Measurements from ENCODE around the gene NOTCH3.

Gene NOTCH3

GRCh38 chr19:15247107-15248014, 46.6 kb upstream of the NOTCH3 start:
- no peak overlapping the region for H3K27ac ChIP-seq (ENCODE audit: low read depth, low read length, poor library complexity, severe bottlenecking)
- no peaks in the 10 kb centered on the region for H3F3A ChIP-seq (ENCODE audit: insufficient read depth, low read length)
- no peak overlapping the region for H3K4me2 ChIP-seq (ENCODE audit: low read length)
- no peaks in the 10 kb centered on the region for H3K27me3 ChIP-seq (ENCODE audit: insufficient read depth, low read length)
- no peak overlapping the region for H2AFZ ChIP-seq (ENCODE audit: low read length)
- TF ChIP-seq CTCF (IDR thresholded peaks at IDR 0.05; ENCODE audit: low read length) = no peak
- TF ChIP-seq EZH2 (IDR thresholded peaks at IDR 0.05; ENCODE audit: borderline replicate concordance, low read length) = no peak
- H3K4me3 ChIP-seq (ENCODE audit: low read depth, low read length, poor library complexity, severe bottlenecking) = no peak overlapping the region
- H3K4me1 ChIP-seq (ENCODE audit: insufficient read depth, low read length, severe bottlenecking) = no peaks in the 10 kb centered on the region
- H3K79me2 ChIP-seq (ENCODE audit: insufficient read depth, low read length) = no peaks in the 10 kb centered on the region
- no peaks in the 10 kb centered on the region for H3K9me3 ChIP-seq (ENCODE audit: low read length)
- H3K9me2 ChIP-seq (ENCODE audit: low read depth, low read length) = no peaks in the 10 kb centered on the region
- peaks cover 84% of the 10 kb centered on the region for H3K36me3 ChIP-seq (ENCODE audit: insufficient read depth, low read length)
- no peak overlapping the region for H3K9ac ChIP-seq (ENCODE audit: low read length)
- no peaks in the 10 kb centered on the region for H4K20me1 ChIP-seq (ENCODE audit: insufficient read depth, low read length)

- Histone ChIP-seq H4K20me1 (ENCODE audit: insufficient read depth, low read length) (no peaks in the 10 kb centered on the region), H3K9me3 (ENCODE audit: low read length) (no peaks in the 10 kb centered on the region), H3K4me3 (ENCODE audit: low read depth, low read length, poor library complexity, severe bottlenecking) (no peak overlapping the region), H3K9me2 (ENCODE audit: low read depth, low read length) (no peaks in the 10 kb centered on the region), H3K4me1 (ENCODE audit: insufficient read depth, low read length, severe bottlenecking) (no peaks in the 10 kb centered on the region), H2AFZ (ENCODE audit: low read length) (no peak overlapping the region), H3K27me3 (ENCODE audit: insufficient read depth, low read length) (no peaks in the 10 kb centered on the region), H3K9ac (ENCODE audit: low read length) (no peak overlapping the region), H3F3A (ENCODE audit: insufficient read depth, low read length) (no peaks in the 10 kb centered on the region), H3K36me3 (ENCODE audit: insufficient read depth, low read length) (peaks cover 84% of the 10 kb centered on the region), H3K4me2 (ENCODE audit: low read length) (no peak overlapping the region), H3K27ac (ENCODE audit: low read depth, low read length, poor library complexity, severe bottlenecking) (no peak overlapping the region), H3K79me2 (ENCODE audit: insufficient read depth, low read length) (no peaks in the 10 kb centered on the region)
- no peak for TF ChIP-seq CTCF (IDR thresholded peaks at IDR 0.05; ENCODE audit: low read length)
- no peak for TF ChIP-seq EZH2 (IDR thresholded peaks at IDR 0.05; ENCODE audit: borderline replicate concordance, low read length)
Measured at GRCh38 chr19:15246198-15246481, 45.3 kb upstream of the NOTCH3 start.

DNA sequence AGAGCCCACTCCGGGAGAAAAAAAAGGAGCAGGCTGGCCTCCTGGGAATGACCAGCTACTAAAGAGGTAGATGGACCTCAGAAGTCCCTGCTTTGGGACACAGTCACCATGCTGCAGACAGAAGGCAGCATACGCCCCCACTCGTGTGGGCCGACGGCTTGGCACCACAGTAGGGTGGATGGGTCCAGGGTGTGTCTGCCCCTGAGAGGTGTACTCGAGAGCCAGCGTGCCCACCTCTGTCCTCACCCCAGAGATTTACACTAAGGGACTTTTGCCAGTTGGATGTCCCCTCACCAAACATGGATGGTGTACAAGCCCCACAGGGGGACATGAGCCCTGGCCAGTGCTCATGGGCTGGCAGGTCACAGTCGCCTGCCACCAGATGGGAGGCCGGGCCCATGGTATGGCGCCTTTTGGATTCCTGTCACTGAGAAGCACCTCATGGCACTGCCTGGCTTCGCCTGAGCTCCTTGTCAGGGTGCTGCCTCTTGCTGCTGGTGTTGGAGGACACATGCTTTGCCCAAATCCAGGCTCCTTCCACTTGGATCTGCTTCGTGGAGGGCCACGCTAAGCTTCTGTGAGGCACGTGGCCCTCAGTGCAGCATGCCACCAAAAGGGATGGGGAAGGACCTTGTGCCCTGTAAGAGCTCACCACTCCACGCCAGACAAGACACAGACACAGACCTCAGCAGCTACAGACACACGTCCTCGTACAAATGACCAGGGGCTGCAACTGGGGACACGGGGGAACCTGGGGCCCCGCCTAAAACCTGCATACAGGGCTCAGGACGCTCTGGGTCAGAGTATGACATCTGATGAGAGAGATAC, 44.8 kb upstream of the NOTCH3 start:
- H3K4me1 ChIP-seq (ENCODE audit: insufficient read depth, low read length, severe bottlenecking) = no peaks in the 10 kb centered on the region
- H3K79me2 ChIP-seq (ENCODE audit: insufficient read depth, low read length) = no peaks in the 10 kb centered on the region
- H3K4me3 ChIP-seq (ENCODE audit: low read depth, low read length, poor library complexity, severe bottlenecking) = no peak overlapping the region
- H3K27me3 ChIP-seq (ENCODE audit: insufficient read depth, low read length) = no peaks in the 10 kb centered on the region
- H4K20me1 ChIP-seq (ENCODE audit: insufficient read depth, low read length) = no peaks in the 10 kb centered on the region
- no peak overlapping the region for H2AFZ ChIP-seq (ENCODE audit: low read length)
- no peak overlapping the region for H3K9ac ChIP-seq (ENCODE audit: low read length)
- H3K27ac ChIP-seq (ENCODE audit: low read depth, low read length, poor library complexity, severe bottlenecking) = no peak overlapping the region
- no peaks in the 10 kb centered on the region for H3K9me3 ChIP-seq (ENCODE audit: low read length)
- TF ChIP-seq EZH2 (IDR thresholded peaks at IDR 0.05; ENCODE audit: borderline replicate concordance, low read length) (no peak), CTCF (IDR thresholded peaks at IDR 0.05; ENCODE audit: low read length) (no peak)
- H3K9me2 ChIP-seq (ENCODE audit: low read depth, low read length) = no peaks in the 10 kb centered on the region
- H3K36me3 ChIP-seq (ENCODE audit: insufficient read depth, low read length) = peaks cover 85% of the 10 kb centered on the region
- no peak overlapping the region for H3K4me2 ChIP-seq (ENCODE audit: low read length)
- no peaks in the 10 kb centered on the region for H3F3A ChIP-seq (ENCODE audit: insufficient read depth, low read length)
